GM23248 (cell line): ENCODE measurements around the gene TRPM1.

Source experiments
- EZH2 ChIP-seq: fragments of 200-600 bp; sonication (generic); IDR thresholded peaks from 2 replicates; pipeline ENCODE4 v1.6.1; 2018; ENCODE audit warnings: antibody characterized with exemption, mild to moderate bottlenecking; ENCODE audit not compliant: insufficient read depth, poor library complexity, severe bottlenecking
- EZH2phosphoT487 ChIP-seq: fragments of 200-600 bp; sonication (generic); IDR thresholded peaks from 2 replicates; pipeline ENCODE4 v1.6.1; 2018; ENCODE audit warnings: antibody characterized with exemption, moderate library complexity, mild to moderate bottlenecking, low read depth; ENCODE audit not compliant: insufficient read depth

DNA sequence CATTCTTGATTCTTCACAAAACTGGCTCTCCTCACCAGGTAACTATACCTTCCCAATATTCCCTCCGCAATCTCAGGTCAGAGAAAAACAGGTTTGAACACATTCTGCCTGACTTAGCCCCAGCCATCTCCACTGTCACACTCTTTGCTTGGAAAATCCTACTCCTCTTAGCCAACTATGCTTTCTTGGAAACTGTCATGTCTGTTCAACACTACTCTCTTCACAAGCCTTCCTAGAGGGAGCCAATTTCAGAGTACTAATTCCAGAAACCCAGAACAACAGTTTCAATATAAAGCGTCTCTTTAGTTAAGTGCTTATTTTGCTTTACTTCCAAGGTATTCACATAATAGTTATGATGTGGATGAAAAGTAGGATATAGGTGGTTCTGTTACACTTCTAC, 131.8 kb downstream of the TRPM1 start:
- TF ChIP-seq EZH2 (no peak), EZH2phosphoT487 (no peak)
